PC-9 (cell line): ENCODE measurements around the gene PABPC4L. TPM values are rescaled to one million over a fixed set of nuclear protein-coding genes. Genes with fewer than 3 reads are reported as not detected.

ENCODE experiments used
- BruUV-seq: library from RNA; stranded (reverse); fragments of 400-500 nt; replicated peaks from 2 replicates; lab custom pipeline; 2021; lab: Mats Ljungman, UMichigan
- CTCF ChIA-PET: fragments of 300-600 bp; sonication (Branson Sonifier 250); formaldehyde crosslinking; loops from one replicate; lab custom pipeline; 2022; ENCODE audit warnings: antibody characterized with exemption; lab: Charles Lee
- POLR2A ChIA-PET: fragments of 300-600 bp; sonication (Branson Sonifier 250); formaldehyde crosslinking; loops from one replicate; lab custom pipeline; 2022; ENCODE audit warnings: antibody characterized with exemption; ENCODE audit not compliant: unreplicated experiment; lab: Charles Lee
- DNase-seq, 2 experiments: peaks; one replicate each; pipeline versions ENCODE4 v3.0.0 to v3.0.0-alpha.2; 2015 to 2022; ENCODE audit warnings: mixed read lengths in 1 of 2
- H2AFZ ChIP-seq: fragments of 200-600 bp; sonication (generic); 2 replicates; pipeline ENCODE4 v1.8.1; 2017; ENCODE audit warnings: antibody characterized with exemption
- H3F3A ChIP-seq: fragments of 200-600 bp; sonication (generic); 2 replicates; pipeline ENCODE4 v1.8.1; 2017; ENCODE audit warnings: antibody characterized with exemption, mild to moderate bottlenecking, low read depth; ENCODE audit not compliant: insufficient read depth
- H3K27ac ChIP-seq: fragments of 200-600 bp; sonication (generic); 2 replicates; pipeline ENCODE4 v1.6.1; 2016; ENCODE audit warnings: mixed run types
- H3K27me3 ChIP-seq: fragments of 200-600 bp; sonication (generic); 2 replicates; pipeline ENCODE4 v1.6.1; 2016; ENCODE audit warnings: low read depth, mixed run types; ENCODE audit not compliant: insufficient read depth
- H3K36me3 ChIP-seq: fragments of 200-600 bp; sonication (generic); 2 replicates; pipeline ENCODE4 v1.6.1; 2016; ENCODE audit warnings: low read depth, mixed run types
- H3K4me1 ChIP-seq: fragments of 200-600 bp; sonication (generic); replicated peaks from 2 replicates; pipeline ENCODE4 v1.6.1; 2016; ENCODE audit warnings: mixed run types; ENCODE audit not compliant: insufficient read depth
- H3K4me2 ChIP-seq: fragments of 200-600 bp; sonication (generic); 2 replicates; pipeline ENCODE4 v1.6.1; 2017; ENCODE audit warnings: mixed run types
- H3K4me3 ChIP-seq: fragments of 200-600 bp; sonication (generic); 2 replicates; pipeline ENCODE4 v1.6.1; 2016; ENCODE audit warnings: mixed run types
- H3K79me2 ChIP-seq: fragments of 200-600 bp; sonication (generic); 2 replicates; pipeline ENCODE4 v1.6.1; 2017; ENCODE audit warnings: low read depth, mixed run types
- H3K9me2 ChIP-seq: fragments of 200-600 bp; sonication (generic); 2 replicates; pipeline ENCODE4 v1.8.1; 2017; ENCODE audit warnings: mild to moderate bottlenecking; ENCODE audit not compliant: insufficient read depth
- H3K9me3 ChIP-seq: fragments of 200-600 bp; sonication (generic); 2 replicates; pipeline ENCODE4 v1.8.1; 2016; ENCODE audit warnings: low read depth; ENCODE audit not compliant: insufficient read depth
- H4K20me1 ChIP-seq: fragments of 200-600 bp; sonication (generic); 2 replicates; pipeline ENCODE4 v1.8.1; 2017; ENCODE audit not compliant: insufficient read depth
- CTCF ChIP-seq: fragments of 200-600 bp; sonication (generic); conservative IDR thresholded peaks from 2 replicates; pipeline ENCODE4 v1.6.1; 2017; ENCODE audit warnings: mixed run types, antibody characterized with exemption, mild to moderate bottlenecking, moderate library complexity
- EZH2 ChIP-seq: fragments of 200-600 bp; sonication (generic); IDR thresholded peaks from 2 replicates; pipeline ENCODE4 v1.8.0; 2017; ENCODE audit warnings: antibody characterized with exemption, low read depth
- intact Hi-C: fragments of 100-400 bp; cut with micrococcal nuclease; formaldehyde crosslinking; loops from one replicate; pipeline ENCODE4 v1.10.0; 2022; ENCODE audit not compliant: unreplicated experiment
- total RNA-seq: library from RNA; stranded (reverse); gene quantifications from 2 replicates; pipeline ENCODE4 v1.2.3, GENCODE V29; 2021

The PABPC4L gene
- total RNA-seq, 1 experiment from 2014 or later, result 0.96 TPM

DNA sequence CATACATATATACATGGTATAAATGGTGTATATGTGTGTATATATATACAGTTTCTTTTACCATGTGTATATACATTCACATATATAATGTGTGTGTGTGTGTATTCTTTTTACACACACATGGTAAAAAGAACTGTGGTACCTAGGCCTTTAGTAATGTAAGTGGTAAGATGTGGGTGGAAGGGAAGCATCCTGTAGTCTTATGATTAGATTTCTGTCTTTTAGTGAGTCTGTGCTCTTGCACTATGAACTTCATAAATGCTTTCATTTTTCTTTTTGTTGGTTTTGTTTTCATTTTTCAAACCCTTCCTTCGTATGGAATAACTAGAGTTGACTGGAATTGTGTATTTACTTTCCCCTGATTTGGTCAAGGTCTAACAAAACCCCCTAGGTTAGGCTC lies 12.1 kb downstream of the PABPC4L start:
- Histone ChIP-seq H3K27me3 (no peaks in the 10 kb centered on the region), H3F3A (no peaks in the 10 kb centered on the region), H3K4me2 (no peak overlapping the region), H3K36me3 (no peaks in the 10 kb centered on the region), H3K4me3 (no peak overlapping the region), H3K9me3 (no peaks in the 10 kb centered on the region), H3K9me2 (no peaks in the 10 kb centered on the region), H3K27ac (no peak overlapping the region), H4K20me1 (no peaks in the 10 kb centered on the region), H3K79me2 (no peaks in the 10 kb centered on the region), H2AFZ (no peak overlapping the region), H3K4me1 (no peaks in the 10 kb centered on the region)
- ChIA-PET POLR2A (no interaction called here), CTCF (no interaction called here)
- BruUV-seq, result no TSS peak
- TF ChIP-seq EZH2 (no peak), CTCF (no peak)
- intact Hi-C loops, result no loop called here
- no peak for DNase-seq

GRCh38 chr4:134178706-134179105 lies 22.9 kb downstream of the PABPC4L start:
- no peaks in the 10 kb centered on the region for H3F3A ChIP-seq
- ChIA-PET POLR2A (no interaction called here), CTCF (no interaction called here)
- TF ChIP-seq CTCF, result no peak
- no peak for TF ChIP-seq EZH2
- no peak overlapping the region for H2AFZ ChIP-seq
- no peak for DNase-seq
- no peaks in the 10 kb centered on the region for H4K20me1 ChIP-seq
- H3K4me1 ChIP-seq, result no peaks in the 10 kb centered on the region
- no peak overlapping the region for H3K4me2 ChIP-seq
- H3K36me3 ChIP-seq, result no peaks in the 10 kb centered on the region
- no peaks in the 10 kb centered on the region for H3K9me3 ChIP-seq
- H3K27me3 ChIP-seq, result no peaks in the 10 kb centered on the region
- no peaks in the 10 kb centered on the region for H3K79me2 ChIP-seq
- no TSS peak for BruUV-seq
- H3K4me3 ChIP-seq, result no peak overlapping the region
- H3K27ac ChIP-seq, result no peak overlapping the region
- no peaks in the 10 kb centered on the region for H3K9me2 ChIP-seq
- intact Hi-C loops, result no loop called here

GRCh38 chr4:134174271-134174670 lies 27.3 kb downstream of the PABPC4L start:
- Histone ChIP-seq H3K79me2 (no peaks in the 10 kb centered on the region), H3K36me3 (no peaks in the 10 kb centered on the region), H3K27ac (no peak overlapping the region), H3F3A (no peaks in the 10 kb centered on the region), H4K20me1 (no peaks in the 10 kb centered on the region), H3K9me3 (no peaks in the 10 kb centered on the region), H3K9me2 (no peaks in the 10 kb centered on the region), H3K27me3 (no peaks in the 10 kb centered on the region), H3K4me3 (no peak overlapping the region), H3K4me2 (no peak overlapping the region), H2AFZ (no peak overlapping the region), H3K4me1 (no peaks in the 10 kb centered on the region)
- intact Hi-C loops, result no loop called here
- TF ChIP-seq CTCF (no peak), EZH2 (no peak)
- ChIA-PET CTCF (no interaction called here), POLR2A (interaction anchor here (0.6 kb wide), 1 partner anchor 37 kb away, joined by 5 read pairs; no protein-coding TSS in a partner anchor)
- no peak for DNase-seq
- BruUV-seq, result no TSS peak
